SH-SY5Y (cell line): Measurements from ENCODE around the gene CHST14.

Source experiments
- GATA2 ChIP-seq: IDR thresholded peaks from 2 replicates; pipeline ENCODE4 v1.6.1; 2011; ENCODE audit warnings: mild to moderate bottlenecking, low read depth, low read length
- GATA3 ChIP-seq: IDR thresholded peaks from 2 replicates; pipeline ENCODE4 v1.6.1; 2011; ENCODE audit warnings: low read depth, mild to moderate bottlenecking, low read length, moderate library complexity

DNA sequence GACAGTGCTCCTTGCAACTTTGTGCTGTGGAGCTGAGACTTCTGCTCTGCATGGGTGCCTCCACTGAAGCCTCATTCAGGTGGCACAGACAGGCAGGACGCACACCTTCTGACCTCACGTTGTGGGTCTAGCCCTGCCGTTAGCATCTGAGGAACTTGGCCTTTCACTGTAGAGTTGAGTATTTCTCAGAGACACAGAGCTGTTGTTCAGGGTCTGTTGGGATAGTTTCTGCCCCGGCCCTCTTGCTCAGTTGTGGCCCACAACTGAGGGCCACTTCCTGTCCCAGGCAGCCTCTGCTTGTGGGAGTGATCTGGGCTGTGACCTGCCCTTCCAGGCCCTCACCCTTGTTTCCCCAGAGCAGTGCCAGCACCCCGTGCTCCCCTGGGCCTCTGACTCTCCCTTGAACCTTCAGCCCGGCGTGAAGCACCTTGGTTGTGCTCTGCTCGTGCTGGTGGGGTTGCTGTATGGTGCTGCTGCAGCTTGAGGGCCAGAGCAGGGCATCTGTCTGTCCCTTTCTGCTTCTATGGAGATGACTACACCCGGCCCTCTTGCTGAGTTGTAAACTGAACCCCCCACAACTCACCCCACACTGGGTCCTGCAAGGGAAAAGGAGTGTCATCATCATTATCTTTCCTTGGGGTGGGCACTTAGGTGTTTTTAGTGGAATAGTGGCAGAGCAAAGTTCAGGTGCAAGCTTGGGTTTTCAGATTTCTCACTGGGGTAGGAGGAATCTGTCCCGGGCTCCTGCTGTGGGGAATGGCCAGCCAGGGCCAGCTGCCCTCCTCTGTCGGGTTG lies 18.3 kb upstream of the CHST14 start:
- TF ChIP-seq GATA2 (no peak), GATA3 (no peak)
